IMR-90 (cell line): ENCODE results near the gene FAM131C. TPM values are rescaled to one million over a fixed set of nuclear protein-coding genes. Genes with fewer than 3 reads are reported as not detected.

Source experiments
- ATAC-seq: fragments of 200-7000 bp; cut with Tn5 transposase; 2 replicates; pipeline ENCODE4 v1.9.1; 2020; ENCODE audit warnings: low read depth, mild to moderate bottlenecking, moderate library complexity
- BruUV-seq: library from RNA; stranded (reverse); fragments of 400-500 nt; replicated peaks from 2 replicates; lab custom pipeline; 2021; lab: Mats Ljungman, UMichigan
- CTCF ChIA-PET: fragments of 300-600 bp; formaldehyde crosslinking; extraction: SDS; loops from one replicate; lab custom pipeline; 2021; ENCODE audit warnings: antibody characterized with exemption; lab: Yijun Ruan, JAX
- POLR2A ChIA-PET: fragments of 300-600 bp; sonication (Branson Sonifier 250); formaldehyde crosslinking; loops from one replicate; lab custom pipeline; 2022; ENCODE audit warnings: antibody characterized with exemption; ENCODE audit not compliant: unreplicated experiment; lab: Charles Lee
- DNase-seq: peaks from one replicate; pipeline ENCODE4 v3.0.0; 2013
- H2AFZ ChIP-seq: replicated peaks from 2 replicates; pipeline ENCODE3; 2013; ENCODE audit warnings: low read length, mild to moderate bottlenecking; ENCODE audit not compliant: poor library complexity
- H2AK5ac ChIP-seq: 2 replicates; pipeline ENCODE4 v1.6.1; 2013; ENCODE audit warnings: low read depth, low read length, inconsistent platforms
- H2AK9ac ChIP-seq: replicated peaks from 2 replicates; pipeline ENCODE3; 2013; ENCODE audit warnings: mild to moderate bottlenecking, low read depth, low read length, moderate library complexity; ENCODE audit not compliant: poor library complexity
- H2BK120ac ChIP-seq: 2 replicates; pipeline ENCODE4 v1.6.1; 2013; ENCODE audit warnings: low read depth, low read length, inconsistent platforms
- H2BK15ac ChIP-seq: 3 replicates; pipeline ENCODE4 v1.6.1; 2013; ENCODE audit warnings: low read depth, low read length, inconsistent platforms
- H2BK20ac ChIP-seq: 2 replicates; pipeline ENCODE4 v1.6.1; 2013; ENCODE audit warnings: low read depth, mild to moderate bottlenecking, inconsistent platforms, low read length, moderate library complexity
- H2BK5ac ChIP-seq: 2 replicates; pipeline ENCODE4 v1.6.1; 2013; ENCODE audit warnings: mild to moderate bottlenecking, low read depth, low read length, inconsistent platforms; ENCODE audit not compliant: poor library complexity, severe bottlenecking
- H3K14ac ChIP-seq: replicated peaks from 2 replicates; pipeline ENCODE4 v1.6.1; 2013; ENCODE audit warnings: low read depth, low read length, inconsistent platforms
- H3K18ac ChIP-seq: 2 replicates; pipeline ENCODE4 v1.6.1; 2013; ENCODE audit warnings: low read depth, low read length, control low read depth
- H3K23ac ChIP-seq: 2 replicates; pipeline ENCODE4 v1.6.1; 2013; ENCODE audit warnings: low read depth, low read length, inconsistent platforms
- H3K27ac ChIP-seq: 2 replicates; pipeline ENCODE4 v1.5.1; 2013; ENCODE audit warnings: mild to moderate bottlenecking, control low read depth, low read length; ENCODE audit not compliant: insufficient read depth
- H3K27me3 ChIP-seq: 2 replicates; pipeline ENCODE4 v1.6.1; 2013; ENCODE audit warnings: low read length; ENCODE audit not compliant: control insufficient read depth, insufficient read depth
- H3K36me3 ChIP-seq: 2 replicates; pipeline ENCODE4 v1.6.1; 2013; ENCODE audit warnings: low read length, mixed read lengths; ENCODE audit not compliant: control insufficient read depth, insufficient read depth
- H3K4ac ChIP-seq: 2 replicates; pipeline ENCODE4 v1.6.1; 2013; ENCODE audit warnings: low read depth, low read length, inconsistent platforms
- H3K4me1 ChIP-seq: 2 replicates; pipeline ENCODE4 v1.6.1; 2013; ENCODE audit warnings: low read length, mixed read lengths; ENCODE audit not compliant: control insufficient read depth, insufficient read depth
- H3K4me2 ChIP-seq: 2 replicates; pipeline ENCODE4 v1.6.1; 2013; ENCODE audit warnings: low read depth, mild to moderate bottlenecking, control low read depth, low read length, moderate library complexity
- H3K4me3 ChIP-seq: 2 replicates; pipeline ENCODE4 v1.5.1; 2013; ENCODE audit warnings: low read depth, mild to moderate bottlenecking, control low read depth, low read length, moderate library complexity; ENCODE audit not compliant: insufficient read depth
- H3K56ac ChIP-seq: 2 replicates; pipeline ENCODE4 v1.6.1; 2013; ENCODE audit warnings: low read length, inconsistent platforms; ENCODE audit not compliant: insufficient read depth; ENCODE audit errors: extremely low read depth
- H3K79me1 ChIP-seq, 2 experiments: 2 replicates each; pipeline ENCODE4 v1.6.1; 2013; ENCODE audit warnings: low read length in 2 of 2, inconsistent platforms in 1 of 2, low read depth in 1 of 2
- H3K9ac ChIP-seq: 2 replicates; pipeline ENCODE4 v1.6.1; 2013; ENCODE audit warnings: low read depth, low read length, control low read depth
- H3K9me1 ChIP-seq: 2 replicates; pipeline ENCODE4 v1.6.1; 2013; ENCODE audit warnings: low read length, inconsistent platforms; ENCODE audit not compliant: insufficient read depth
- H3K9me3 ChIP-seq: 2 replicates; pipeline ENCODE4 v1.6.1; 2013; ENCODE audit warnings: low read length; ENCODE audit not compliant: control insufficient read depth, insufficient read depth
- H4K20me1 ChIP-seq: 2 replicates; pipeline ENCODE4 v1.6.1; 2013; ENCODE audit warnings: low read length, inconsistent platforms; ENCODE audit not compliant: insufficient read depth
- H4K5ac ChIP-seq: 2 replicates; pipeline ENCODE4 v1.6.1; 2013; ENCODE audit warnings: mild to moderate bottlenecking, low read depth, low read length, control low read depth
- H4K8ac ChIP-seq, 2 experiments: 2 replicates each; pipeline ENCODE4 v1.6.1; 2013; ENCODE audit warnings: low read depth in 2 of 2, low read length in 2 of 2, control low read depth in 1 of 2, inconsistent platforms in 1 of 2
- H4K91ac ChIP-seq: 2 replicates; pipeline ENCODE4 v1.6.1; 2013; ENCODE audit warnings: low read depth, low read length, inconsistent platforms; ENCODE audit not compliant: insufficient read depth
- CEBPB ChIP-seq: IDR thresholded peaks from 2 replicates; pipeline ENCODE4 v1.6.1; 2012; ENCODE audit warnings: low read depth, low read length, improper control_type of control experiment
- CHD1 ChIP-seq: IDR thresholded peaks from 2 replicates; pipeline ENCODE4 v1.6.1; 2012; ENCODE audit warnings: low read depth, low read length, improper control_type of control experiment
- CTCF ChIP-seq: conservative IDR thresholded peaks from 2 replicates; pipeline ENCODE4 v1.5.1; 2012; ENCODE audit warnings: mild to moderate bottlenecking, low read depth, low read length, improper control_type of control experiment
- ELK1 ChIP-seq: fragments of 150-350 bp; IDR thresholded peaks from 2 replicates; pipeline ENCODE4 v1.6.1; 2016; ENCODE audit warnings: low read depth, mild to moderate bottlenecking, low read length, moderate library complexity, borderline replicate concordance
- FOS ChIP-seq: fragments of 150-350 bp; IDR thresholded peaks from 2 replicates; pipeline ENCODE4 v1.6.1; 2016; ENCODE audit warnings: low read depth, low read length
- MAFK ChIP-seq: IDR thresholded peaks from 2 replicates; pipeline ENCODE4 v1.6.1; 2012; ENCODE audit warnings: low read depth, low read length, improper control_type of control experiment
- MAZ ChIP-seq: IDR thresholded peaks from 2 replicates; pipeline ENCODE4 v1.6.1; 2012; ENCODE audit warnings: low read depth, mild to moderate bottlenecking, low read length, improper control_type of control experiment, moderate library complexity, borderline replicate concordance
- POLR2A ChIP-seq: IDR thresholded peaks from 2 replicates; pipeline ENCODE4 v1.6.1; 2012; ENCODE audit warnings: mild to moderate bottlenecking, low read depth, low read length
- RAD21 ChIP-seq: IDR thresholded peaks from 2 replicates; pipeline ENCODE4 v1.6.1; 2012; ENCODE audit warnings: low read length, improper control_type of control experiment
- RCOR1 ChIP-seq: IDR thresholded peaks from 2 replicates; pipeline ENCODE4 v1.6.1; 2012; ENCODE audit warnings: mild to moderate bottlenecking, low read length, improper control_type of control experiment; ENCODE audit not compliant: insufficient replicate concordance
- SMC3 ChIP-seq: fragments of 150-350 bp; IDR thresholded peaks from 2 replicates; pipeline ENCODE4 v1.6.1; 2016; ENCODE audit warnings: low read depth, mild to moderate bottlenecking, antibody characterized with exemption, low read length, moderate library complexity
- USF2 ChIP-seq: fragments of 150-350 bp; IDR thresholded peaks from 2 replicates; pipeline ENCODE4 v1.6.1; 2017; ENCODE audit warnings: mild to moderate bottlenecking, antibody characterized with exemption, low read length, low read depth
- WGBS, 2 experiments: methylation state at CpG; one replicate each; pipeline versions ENCODE4 v1.1.5 to v1.1.7; 2013; ENCODE audit warnings: missing lambda C conversion rate in 2 of 2; ENCODE audit not compliant: insufficient read length in 1 of 2; ENCODE audit errors: extremely low coverage in 2 of 2; 5-methylcytosine and 5-hydroxymethylcytosine counted together
- dilution Hi-C: fragments of 300-500 bp; cut with HindIII; formaldehyde crosslinking; loops from one replicate; pipeline ENCODE4 v1.14.3; 2018; ENCODE audit warnings: low sequenced_read_pairs; ENCODE audit not compliant: unreplicated experiment
- in situ Hi-C: fragments of 300-500 bp; cut with MboI; formaldehyde crosslinking; loops from 3 replicates; pipeline ENCODE4 v1.14.3; 2019; ENCODE audit warnings: low sequenced_read_pairs, inconsistent platforms, mixed read lengths
- intact Hi-C: fragments of 100-400 bp; cut with micrococcal nuclease; formaldehyde crosslinking; loops from 2 replicates; pipeline ENCODE4 v1.10.0; 2022
- polyA plus RNA-seq, 3 experiments: library from polyadenylated mRNA; depleted of rRNA; stranded (reverse); fragments of >200 nt; gene quantifications; 2 replicates each; pipeline ENCODE4 v1.2.3, GENCODE V29; 2012; ENCODE audit warnings: low replicate concordance in 1 of 3
- total RNA-seq: library from RNA; depleted of rRNA; stranded (reverse); fragments of >200 nt; gene quantifications from 2 replicates; pipeline ENCODE4 v1.2.3, GENCODE V29; 2012

Gene FAM131C
- total and polyA plus RNA-seq, 2 of the 4 experiments (the other 2 are of a cell fraction): 0.18 to 1.0 TPM

GRCh38 chr1:16061266-16061665 is 12.2 kb downstream of the FAM131C start:
- CTCF ChIA-PET: no interaction called here

More at GRCh38 chr1:16061266-16061665, 12.2 kb downstream of the FAM131C start:
- Histone ChIP-seq H3K79me1 (no peaks in the 10 kb centered on the region), H4K5ac (no peak overlapping the region), H4K8ac (no peak overlapping the region), H2AFZ (no peak overlapping the region), H3K27me3 (peaks cover 46% of the 10 kb centered on the region), H2BK15ac (no peak overlapping the region), H3K18ac (no peak overlapping the region), H3K9me1 (no peaks in the 10 kb centered on the region), H3K4me2 (no peak overlapping the region), H3K14ac (no peak overlapping the region), H3K27ac (no peak overlapping the region), H4K20me1 (no peaks in the 10 kb centered on the region; the same call in 1 of the 2 replicates), H3K4me3 (no peak overlapping the region), H3K23ac (no peak overlapping the region), H2AK5ac (no peak overlapping the region), H2AK9ac (no peak overlapping the region), H3K9ac (no peak overlapping the region), H3K4me1 (no peaks in the 10 kb centered on the region), H3K4ac (no peak overlapping the region), H4K91ac (no peak overlapping the region), H2BK120ac (no peak overlapping the region), H3K36me3 (no peaks in the 10 kb centered on the region), H2BK20ac (no peak overlapping the region), H3K9me3 (no peaks in the 10 kb centered on the region), H2BK5ac (no peak overlapping the region), H3K56ac (no peak overlapping the region)
- intact Hi-C loops (no loop called here), dilution Hi-C loops (no loop called here), in situ Hi-C loops (no loop called here)
- POLR2A ChIA-PET: no interaction called here
- no peak for TF ChIP-seq MAFK
- no peak for TF ChIP-seq MAZ
- no peak for TF ChIP-seq POLR2A
- no peak for TF ChIP-seq FOS
- no peak for TF ChIP-seq USF2
- no peak for TF ChIP-seq RCOR1
- no peak for TF ChIP-seq SMC3
- TF ChIP-seq RAD21: no peak
- no peak for TF ChIP-seq CHD1
- no peak for TF ChIP-seq ELK1
- no peak for TF ChIP-seq CTCF
- TF ChIP-seq CEBPB: no peak
- 67% methylated on average over 1 of the region's 3 CpGs; no CpG with 5 or more reads in 1 of the 2 experiments for WGBS, 2 experiments
- DNase-seq: no peak
- no TSS peak for BruUV-seq
- ATAC-seq: no peak
